Loucy (cell line): Measurements from ENCODE around the gene FAT2.

Source experiments
- H2AFZ ChIP-seq: fragments of 200-600 bp; sonication (generic); 2 replicates; pipeline ENCODE4 v1.6.0; 2016; ENCODE audit warnings: antibody characterized with exemption, mild to moderate bottlenecking, low read length, moderate library complexity
- H3F3A ChIP-seq: fragments of 200-600 bp; 2 replicates; pipeline ENCODE4 v1.6.0; 2016; ENCODE audit warnings: antibody characterized with exemption, low read depth, mild to moderate bottlenecking
- H3K27me3 ChIP-seq: fragments of 200-600 bp; sonication (generic); 2 replicates; pipeline ENCODE4 v1.6.1; 2014; ENCODE audit warnings: low read length, mild to moderate bottlenecking; ENCODE audit not compliant: insufficient read depth, poor library complexity, severe bottlenecking
- H3K36me3 ChIP-seq: fragments of 200-600 bp; sonication (generic); 2 replicates; pipeline ENCODE4 v1.6.1; 2016; ENCODE audit warnings: low read length; ENCODE audit not compliant: insufficient read depth
- H3K4me1 ChIP-seq: fragments of 200-600 bp; sonication (generic); 2 replicates; pipeline ENCODE4 v1.5.1; 2014; ENCODE audit warnings: low read length, mild to moderate bottlenecking; ENCODE audit not compliant: insufficient read depth, poor library complexity, severe bottlenecking
- H3K4me2 ChIP-seq: fragments of 200-600 bp; sonication (generic); 2 replicates; pipeline ENCODE4 v1.6.0; 2014; ENCODE audit warnings: antibody characterized with exemption, low read length, low read depth, mild to moderate bottlenecking; ENCODE audit not compliant: poor library complexity, severe bottlenecking
- H3K4me3 ChIP-seq: fragments of 200-600 bp; sonication (generic); 2 replicates; pipeline ENCODE4 v1.5.1; 2014; ENCODE audit warnings: low read length, mild to moderate bottlenecking, mixed read lengths; ENCODE audit not compliant: poor library complexity, severe bottlenecking
- H3K79me2 ChIP-seq: fragments of 200-600 bp; sonication (generic); 2 replicates; pipeline ENCODE4 v1.6.1; 2014; ENCODE audit warnings: low read length; ENCODE audit not compliant: insufficient read depth
- H3K9ac ChIP-seq: fragments of 200-600 bp; sonication (generic); 2 replicates; pipeline ENCODE4 v1.6.0; 2014; ENCODE audit warnings: mild to moderate bottlenecking, low read depth, low read length, moderate library complexity; ENCODE audit not compliant: poor library complexity, severe bottlenecking
- H3K9me2 ChIP-seq: fragments of 200-600 bp; sonication (generic); replicated peaks from 2 replicates; pipeline ENCODE4 v1.6.1; 2016; ENCODE audit warnings: low read depth, low read length, mixed read lengths
- H3K9me3 ChIP-seq: fragments of 200-600 bp; sonication (generic); 2 replicates; pipeline ENCODE4 v1.6.1; 2014; ENCODE audit warnings: mild to moderate bottlenecking, antibody characterized with exemption, low read length, low read depth; ENCODE audit not compliant: insufficient read depth
- H4K20me1 ChIP-seq: fragments of 200-600 bp; sonication (generic); 2 replicates; pipeline ENCODE4 v1.6.0; 2014; ENCODE audit warnings: antibody characterized with exemption, low read length, mild to moderate bottlenecking; ENCODE audit not compliant: insufficient read depth, poor library complexity, severe bottlenecking
- EZH2phosphoT487 ChIP-seq: fragments of 200-600 bp; IDR thresholded peaks from 2 replicates; pipeline ENCODE4 v1.6.1; 2018; ENCODE audit warnings: antibody characterized with exemption, mild to moderate bottlenecking, moderate library complexity, borderline replicate concordance
- TF ChIP-seq, protein P1 (sequence below): fragments of 200-600 bp; sonication (generic); conservative IDR thresholded peaks from 2 replicates; pipeline ENCODE4 v1.5.1; 2014; ENCODE audit warnings: mild to moderate bottlenecking, antibody characterized with exemption, low read length

The FAT2 gene

DNA sequence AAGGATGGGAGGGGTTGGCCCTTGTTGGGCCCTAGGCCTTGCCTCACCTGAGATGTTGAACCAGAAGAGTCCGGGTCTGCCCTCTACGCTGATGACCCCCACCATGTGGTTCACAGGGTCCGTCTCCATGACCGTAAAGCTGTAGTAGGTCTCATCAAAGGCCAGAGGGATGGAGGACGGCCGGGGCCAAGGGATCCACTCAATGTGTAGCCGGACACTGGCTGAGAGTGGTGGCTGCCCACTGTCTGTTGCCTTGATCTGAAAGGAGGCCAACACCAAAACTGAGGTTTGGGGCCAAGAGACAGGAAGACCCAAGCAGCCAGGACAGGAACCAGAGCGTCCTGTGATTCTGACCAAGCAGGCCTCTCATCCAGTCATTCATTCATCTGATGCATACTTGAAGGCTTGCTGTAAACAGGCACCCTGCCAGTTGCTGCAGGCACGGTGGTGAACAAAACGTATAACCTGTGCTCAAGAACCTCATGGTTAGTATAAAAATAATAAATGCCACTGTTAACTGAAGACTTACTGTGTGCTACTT, 37.9 kb downstream of the FAT2 start:
- Histone ChIP-seq H2AFZ (no peak overlapping the region), H3K9me2 (no peaks in the 10 kb centered on the region), H3K27me3 (no peaks in the 10 kb centered on the region), H3K9ac (no peak overlapping the region), H3K4me1 (no peaks in the 10 kb centered on the region), H3K9me3 (no peaks in the 10 kb centered on the region), H3K36me3 (no peaks in the 10 kb centered on the region), H3K4me2 (no peak overlapping the region), H3K4me3 (no peak overlapping the region), H3F3A (no peaks in the 10 kb centered on the region), H3K79me2 (no peaks in the 10 kb centered on the region), H4K20me1 (no peaks in the 10 kb centered on the region)
- TF ChIP-seq EZH2phosphoT487 = no peak
- TF ChIP-seq, protein P1, sequence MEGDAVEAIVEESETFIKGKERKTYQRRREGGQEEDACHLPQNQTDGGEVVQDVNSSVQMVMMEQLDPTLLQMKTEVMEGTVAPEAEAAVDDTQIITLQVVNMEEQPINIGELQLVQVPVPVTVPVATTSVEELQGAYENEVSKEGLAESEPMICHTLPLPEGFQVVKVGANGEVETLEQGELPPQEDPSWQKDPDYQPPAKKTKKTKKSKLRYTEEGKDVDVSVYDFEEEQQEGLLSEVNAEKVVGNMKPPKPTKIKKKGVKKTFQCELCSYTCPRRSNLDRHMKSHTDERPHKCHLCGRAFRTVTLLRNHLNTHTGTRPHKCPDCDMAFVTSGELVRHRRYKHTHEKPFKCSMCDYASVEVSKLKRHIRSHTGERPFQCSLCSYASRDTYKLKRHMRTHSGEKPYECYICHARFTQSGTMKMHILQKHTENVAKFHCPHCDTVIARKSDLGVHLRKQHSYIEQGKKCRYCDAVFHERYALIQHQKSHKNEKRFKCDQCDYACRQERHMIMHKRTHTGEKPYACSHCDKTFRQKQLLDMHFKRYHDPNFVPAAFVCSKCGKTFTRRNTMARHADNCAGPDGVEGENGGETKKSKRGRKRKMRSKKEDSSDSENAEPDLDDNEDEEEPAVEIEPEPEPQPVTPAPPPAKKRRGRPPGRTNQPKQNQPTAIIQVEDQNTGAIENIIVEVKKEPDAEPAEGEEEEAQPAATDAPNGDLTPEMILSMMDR = no peak

DNA sequence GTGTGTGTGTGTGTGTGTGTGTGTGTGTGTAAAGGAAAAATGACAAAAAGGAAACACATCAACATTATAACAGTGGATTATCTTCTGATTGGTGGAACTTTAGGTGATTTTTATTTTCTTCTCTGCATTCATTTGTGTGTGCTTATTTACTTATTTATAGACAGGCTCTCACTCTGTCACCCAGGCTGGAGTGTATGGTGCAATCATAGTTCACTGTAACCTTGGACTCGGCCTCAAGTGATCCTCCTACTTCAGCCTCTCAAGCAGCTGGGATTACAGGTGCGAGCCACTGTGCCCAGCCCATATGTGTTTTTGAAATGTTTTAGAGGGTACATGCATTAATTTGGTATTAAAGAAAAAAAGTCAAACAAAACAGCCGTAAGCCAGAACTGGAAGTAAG, 39.1 kb downstream of the FAT2 start:
- TF ChIP-seq, protein P1 = no peak
- TF ChIP-seq EZH2phosphoT487 = no peak
- Histone ChIP-seq H3F3A (no peaks in the 10 kb centered on the region), H3K36me3 (no peaks in the 10 kb centered on the region), H3K9me3 (no peaks in the 10 kb centered on the region), H3K27me3 (no peaks in the 10 kb centered on the region), H2AFZ (no peak overlapping the region), H3K4me3 (no peak overlapping the region), H4K20me1 (no peaks in the 10 kb centered on the region), H3K9ac (no peak overlapping the region), H3K4me2 (no peak overlapping the region), H3K4me1 (no peaks in the 10 kb centered on the region), H3K79me2 (no peaks in the 10 kb centered on the region), H3K9me2 (no peaks in the 10 kb centered on the region)

DNA sequence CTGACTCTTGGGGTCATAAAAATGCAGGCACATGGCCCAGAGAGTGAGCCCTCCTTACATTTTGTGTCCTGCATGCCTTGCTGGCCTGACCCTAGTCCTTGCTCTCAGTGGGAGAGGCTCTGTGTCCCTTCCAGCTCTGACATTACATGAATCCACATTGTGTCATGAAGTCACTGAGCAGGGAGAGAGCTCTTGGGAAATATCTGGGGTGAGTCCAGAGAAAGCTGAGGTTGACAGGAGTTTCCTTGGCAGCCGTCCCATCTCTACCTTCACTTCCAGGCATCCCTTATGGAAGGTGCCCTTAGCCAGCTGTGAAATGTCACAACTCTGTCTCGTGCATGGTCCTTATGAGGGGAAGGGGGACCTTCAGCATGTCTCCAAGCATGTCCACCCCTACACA, 41.0 kb downstream of the FAT2 start:
- no peaks in the 10 kb centered on the region for H4K20me1 ChIP-seq
- no peak overlapping the region for H3K4me3 ChIP-seq
- H3K79me2 ChIP-seq = no peaks in the 10 kb centered on the region
- H3K27me3 ChIP-seq = no peaks in the 10 kb centered on the region
- H3K4me1 ChIP-seq = no peaks in the 10 kb centered on the region
- TF ChIP-seq, protein P1 = no peak
- no peak for TF ChIP-seq EZH2phosphoT487
- H3K9me3 ChIP-seq = no peaks in the 10 kb centered on the region
- H3F3A ChIP-seq = no peaks in the 10 kb centered on the region
- H3K36me3 ChIP-seq = no peaks in the 10 kb centered on the region
- H2AFZ ChIP-seq = no peak overlapping the region
- no peak overlapping the region for H3K9ac ChIP-seq
- no peak overlapping the region for H3K4me2 ChIP-seq
- no peaks in the 10 kb centered on the region for H3K9me2 ChIP-seq
